Retina (tissue), 1 donor: Measurements from ENCODE around the gene TMPRSS11B.
"Not testable (repeated sequence)": the region's sequence is repeated elsewhere in the genome, so short reads cannot be mapped to it uniquely, and the experiment has no call there.

ENCODE experiments used
- DNase-seq: peaks from one replicate; pipeline ENCODE4 v3.0.0-alpha.2; 2016

The TMPRSS11B gene

DNA sequence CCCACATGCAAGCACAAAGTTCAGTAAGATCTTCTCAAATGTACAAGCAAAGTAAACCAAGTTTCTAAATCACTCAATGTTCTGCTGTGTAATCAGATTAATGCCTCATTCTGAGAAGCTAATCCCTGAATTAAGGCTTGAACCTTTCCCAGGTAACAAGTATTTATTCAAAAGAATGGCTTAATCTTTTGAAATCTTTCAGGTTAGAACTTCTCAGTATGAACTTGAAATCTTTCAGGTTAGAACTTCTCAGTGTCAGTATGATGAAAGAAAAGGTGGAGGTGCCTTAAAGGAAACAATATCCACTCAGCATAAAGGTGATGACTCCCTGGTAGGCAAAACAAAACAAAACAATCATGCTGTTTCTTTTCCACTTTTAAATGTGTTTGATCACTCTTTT lies 29.0 kb downstream of the TMPRSS11B start:
- DNase-seq = no peak

DNA sequence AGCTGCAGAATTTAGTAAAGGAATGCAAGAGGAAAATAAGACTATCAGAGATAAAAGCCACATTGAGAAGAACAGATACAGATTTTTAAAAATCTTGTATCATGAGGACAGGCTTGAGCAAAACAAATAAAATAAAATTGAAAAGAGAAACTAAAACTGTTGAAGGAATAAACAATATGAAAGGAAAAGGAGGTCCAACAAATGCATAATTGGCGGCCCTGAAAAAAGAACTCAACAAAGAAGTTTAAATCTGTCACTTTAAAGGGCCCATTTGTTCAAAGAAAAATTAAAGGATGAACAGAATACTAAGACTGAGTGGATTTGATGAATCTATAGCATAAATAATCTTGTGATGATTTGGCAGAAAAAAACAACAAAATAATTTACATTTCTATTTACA lies 36.5 kb downstream of the TMPRSS11B start:
- DNase-seq = no peak

DNA sequence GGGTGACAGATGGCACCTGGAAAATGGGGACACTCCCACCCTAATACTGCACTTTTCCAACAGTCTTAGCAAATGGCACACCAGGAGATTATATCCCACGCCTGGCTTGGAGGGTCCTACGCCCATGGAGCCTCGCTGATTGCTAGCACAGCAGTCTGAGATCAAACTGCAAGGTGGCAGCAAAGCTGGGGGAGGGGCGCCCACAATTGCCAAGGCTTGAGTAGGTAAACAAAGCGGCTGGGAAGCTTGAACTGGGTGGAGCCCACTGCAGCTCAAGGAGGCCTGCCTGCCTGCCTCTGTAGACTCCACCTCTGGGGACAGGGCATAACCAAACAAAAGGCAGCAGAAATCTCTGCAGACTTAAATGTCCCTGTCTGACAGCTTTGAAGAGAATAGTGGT lies 51.2 kb downstream of the TMPRSS11B start:
- DNase-seq = not testable (repeated sequence)

DNA sequence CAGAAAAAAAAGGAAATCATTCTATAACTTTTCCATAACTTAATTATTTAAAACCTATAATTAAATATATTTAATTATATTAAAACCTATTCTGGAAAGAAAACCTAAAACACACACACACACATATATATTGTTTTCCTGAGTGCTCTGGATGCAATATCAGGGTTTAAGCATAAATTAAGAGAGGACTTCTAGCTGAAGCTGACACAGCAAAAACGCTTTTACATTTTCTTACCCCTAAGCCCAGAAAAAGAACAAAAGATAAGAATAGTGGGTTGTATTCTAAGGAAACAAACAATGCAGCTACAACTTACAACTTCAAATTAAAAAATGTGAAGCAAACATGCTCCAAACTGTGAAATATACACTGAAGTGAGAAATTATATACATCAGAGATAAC lies 52.3 kb downstream of the TMPRSS11B start:
- DNase-seq = no peak

DNA sequence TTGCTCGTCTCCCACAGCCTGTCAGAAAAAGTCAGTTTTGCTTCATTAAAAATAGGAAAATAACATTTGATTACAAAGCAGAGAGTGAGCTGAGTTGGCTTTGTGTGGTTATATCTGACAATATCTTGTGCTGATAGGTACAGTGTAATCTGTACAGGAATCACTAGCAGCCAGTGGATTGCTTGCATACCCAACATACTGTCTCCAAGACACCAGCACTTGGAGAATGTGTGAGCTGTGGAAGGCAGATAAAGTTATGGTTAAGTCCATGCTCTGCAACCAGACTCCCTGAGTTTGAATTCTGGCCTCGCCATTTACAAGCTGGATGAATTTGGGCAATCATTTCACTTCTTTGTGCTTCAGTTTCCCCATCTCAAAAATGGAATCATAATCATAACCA lies 58.3 kb downstream of the TMPRSS11B start:
- DNase-seq = no peak

DNA sequence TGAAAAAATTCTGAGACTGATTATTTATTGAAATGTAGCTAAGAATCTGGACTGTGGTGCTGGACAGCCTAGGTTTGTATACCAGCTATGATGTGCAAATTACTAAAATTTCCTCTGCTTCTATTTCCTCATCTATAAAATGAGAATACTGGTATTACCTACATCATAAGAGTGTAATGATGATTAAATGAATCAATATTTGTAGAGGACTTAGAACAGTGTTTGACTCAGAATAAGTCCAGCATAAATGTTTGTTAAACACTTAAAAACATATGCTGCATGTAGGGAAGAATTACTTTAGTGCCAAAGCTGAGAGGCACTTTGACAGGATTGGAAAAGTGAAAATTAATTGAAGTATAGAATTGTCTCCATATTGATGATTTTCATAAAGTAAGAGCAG lies 60.6 kb downstream of the TMPRSS11B start:
- DNase-seq = no peak

DNA sequence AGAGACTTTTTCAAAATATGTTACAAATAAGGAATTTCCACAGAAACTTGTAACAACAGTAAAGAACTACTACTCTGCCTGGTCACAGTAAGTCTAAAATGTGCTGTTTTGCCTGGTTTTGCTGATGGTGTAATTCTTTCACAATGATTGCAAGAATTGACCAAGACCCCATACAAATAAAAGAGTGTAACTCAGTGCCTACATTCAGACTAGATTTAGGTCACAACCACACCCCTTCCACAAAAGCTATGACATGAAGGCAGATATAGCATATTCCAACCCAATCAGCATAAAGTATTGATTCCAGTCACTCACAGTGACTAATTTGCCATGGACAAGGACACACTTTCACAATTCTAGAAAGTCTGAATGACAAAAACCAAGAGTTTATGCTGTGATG lies 62.1 kb downstream of the TMPRSS11B start:
- no peak for DNase-seq

DNA sequence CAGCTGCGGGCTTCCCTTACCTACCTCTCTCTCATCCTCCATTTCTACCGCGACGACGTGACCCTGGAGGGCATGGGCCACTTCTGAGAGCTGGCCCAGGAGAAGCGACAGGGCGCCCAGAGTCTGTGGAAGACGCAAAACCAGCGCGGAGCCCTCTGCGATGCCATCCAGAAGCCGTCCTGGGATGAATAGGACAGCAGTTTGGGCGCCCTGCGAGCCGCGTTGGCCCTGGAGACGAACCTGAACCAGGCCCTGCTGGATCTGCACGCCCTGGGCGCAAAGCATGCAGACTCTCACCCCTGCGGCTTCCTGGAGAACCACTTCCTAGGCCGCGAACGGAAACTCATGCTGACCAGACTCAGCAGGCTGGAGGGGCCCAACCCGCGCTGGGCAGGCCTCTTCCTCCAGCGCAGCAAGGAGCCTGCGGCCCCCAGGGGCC lies 63.1 kb downstream of the TMPRSS11B start:
- DNase-seq = no peak

DNA sequence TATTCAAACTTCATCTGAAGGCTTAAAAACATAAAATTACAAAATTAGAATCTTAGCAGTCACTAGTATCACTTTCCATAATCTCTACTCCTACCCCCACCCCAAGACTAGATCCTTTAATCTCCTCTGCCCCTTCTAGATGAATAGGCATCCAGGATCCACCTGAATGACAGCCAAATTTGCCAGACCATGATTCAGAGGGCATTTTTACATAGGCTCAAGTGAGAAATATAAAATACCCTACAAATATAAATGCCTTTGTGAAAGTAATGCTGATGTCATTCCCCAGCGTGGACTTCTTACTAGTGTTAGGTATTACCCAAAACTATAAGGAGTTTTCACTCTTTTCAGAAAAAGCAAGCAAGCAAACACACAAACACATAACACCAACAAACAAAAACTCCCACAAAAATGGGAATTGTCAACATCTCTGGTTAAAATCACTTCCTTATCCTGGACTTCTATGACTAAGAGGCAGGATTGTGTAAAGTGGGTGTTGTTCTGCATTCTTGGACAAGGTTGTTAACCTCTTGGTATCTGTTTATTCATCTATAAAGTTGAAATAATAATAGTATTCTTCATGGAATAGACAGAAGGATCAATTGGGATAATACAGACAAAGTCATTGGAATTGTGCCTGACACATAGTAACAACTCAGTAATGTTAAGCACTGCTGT lies 64.5 kb downstream of the TMPRSS11B start:
- DNase-seq = no peak

DNA sequence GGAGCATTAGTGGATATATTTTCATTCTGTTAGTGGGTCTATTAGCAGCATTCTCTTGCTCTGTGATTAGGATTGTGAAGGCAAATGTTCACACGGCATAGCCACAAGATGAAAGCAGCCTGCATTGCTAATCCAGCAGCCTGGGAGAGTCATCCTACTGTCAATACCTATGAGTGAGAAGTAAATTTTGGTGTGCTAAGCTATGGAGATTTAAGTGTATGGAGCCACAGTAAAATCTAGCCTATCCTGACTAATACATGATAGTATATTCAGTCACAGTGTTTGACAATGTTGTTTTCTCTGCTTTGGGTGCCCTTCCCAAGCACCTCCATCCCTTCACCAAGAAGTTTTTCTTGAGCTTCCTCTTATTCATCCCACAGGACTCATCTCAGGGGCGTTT lies 68.6 kb downstream of the TMPRSS11B start:
- no peak for DNase-seq
